Stimulated activated CD4-positive, alpha-beta T cell treated with anti-CD3 and anti-CD28 coated beads, Interleukin-12 subunit alpha, Interleukin-12 subunit beta, amount 100 ng/mL, for 4 hours (primary cell): ENCODE measurements around the gene TMEM145.
"Not testable (repeated sequence)": the region's sequence is repeated elsewhere in the genome, so short reads cannot be mapped to it uniquely, and the experiment has no call there.

Source experiments
- DNase-seq: peaks from one replicate; pipeline ENCODE4 v3.0.0-alpha.2; 2020

TMEM145 gene

GRCh38 chr19:42316223-42317211 lies 3.4 kb downstream of the TMEM145 start:
- no peak for DNase-seq

GRCh38 chr19:42317535-42317934 lies 4.4 kb downstream of the TMEM145 start:
- no peak for DNase-seq

- DNase-seq, result no peak
Measured at GRCh38 chr19:42322305-42322704, 9.2 kb downstream of the TMEM145 start.

- DNase-seq, result no peak
Measured at GRCh38 chr19:42323473-42323851, 10.4 kb downstream of the TMEM145 start.

- DNase-seq, result no peak
Measured at GRCh38 chr19:42323852-42324654, 10.9 kb downstream of the TMEM145 start.

- no peak for DNase-seq
Measured at GRCh38 chr19:42324655-42325307, 11.7 kb downstream of the TMEM145 start.

- peak; percentile 96 for DNase-seq
Measured at GRCh38 chr19:42325308-42325895, 12.3 kb downstream of the TMEM145 start, which contains the start of gene MEGF8. MEGF8 (plus strand) TSS chr19:42325635; CDS start chr19:42326244, 609 bp downstream.

- DNase-seq, result peak; percentile 18
Measured at GRCh38 chr19:42325896-42326771, 13.0 kb downstream of the TMEM145 start.

GRCh38 chr19:42326969-42327368 lies 13.9 kb downstream of the TMEM145 start:
- no peak for DNase-seq

- no peak for DNase-seq
Measured at GRCh38 chr19:42327381-42327780, 14.3 kb downstream of the TMEM145 start.

- no peak for DNase-seq
Measured at GRCh38 chr19:42328106-42328505, 15.0 kb downstream of the TMEM145 start.

- no peak for DNase-seq
Measured at GRCh38 chr19:42328854-42329253, 15.7 kb downstream of the TMEM145 start.

GRCh38 chr19:42330241-42330711 lies 17.2 kb downstream of the TMEM145 start:
- DNase-seq, result no peak

- DNase-seq, result not testable (repeated sequence)
Measured at GRCh38 chr19:42331333-42331732, 18.2 kb downstream of the TMEM145 start.

- DNase-seq, result no peak
Measured at GRCh38 chr19:42332059-42332458, 18.9 kb downstream of the TMEM145 start.

GRCh38 chr19:42333018-42333417 lies 19.9 kb downstream of the TMEM145 start:
- DNase-seq, result no peak

GRCh38 chr19:42333975-42334696 lies 21.0 kb downstream of the TMEM145 start:
- no peak for DNase-seq

- DNase-seq, result no peak
Measured at GRCh38 chr19:42334697-42335373, 21.7 kb downstream of the TMEM145 start.

GRCh38 chr19:42335374-42335936 lies 22.3 kb downstream of the TMEM145 start:
- DNase-seq, result no peak

- DNase-seq, result no peak
Measured at GRCh38 chr19:42335971-42336370, 22.9 kb downstream of the TMEM145 start.
